RWPE2 (cell line): ENCODE data around the gene DENND1A.

ENCODE experiments used
- ATAC-seq: fragments of 200-7000 bp; cut with Tn5 transposase; 3 replicates; pipeline ENCODE4 v1.9.1; 2021; ENCODE audit warnings: low read depth
- DNase-seq: peaks from one replicate; pipeline ENCODE4 v3.0.0-alpha.2; 2020; ENCODE audit warnings: low spot score
- H3K27ac ChIP-seq: fragments of 450-650 bp; 2 replicates; pipeline ENCODE4 v1.5.1; 2017; ENCODE audit warnings: mild to moderate bottlenecking; ENCODE audit not compliant: poor library complexity, severe bottlenecking
- H3K27me3 ChIP-seq: fragments of 250-450 bp; sonication (Bioruptor Pico); 2 replicates; pipeline ENCODE4 v1.5.1; 2021; ENCODE audit warnings: mild to moderate bottlenecking, moderate library complexity; ENCODE audit not compliant: insufficient read depth, poor library complexity, severe bottlenecking
- H3K36me3 ChIP-seq: fragments of 250-450 bp; sonication (Bioruptor Pico); 2 replicates; pipeline ENCODE4 v1.5.1; 2020; ENCODE audit warnings: low read depth, mild to moderate bottlenecking, moderate library complexity
- H3K4me1 ChIP-seq: fragments of 250-450 bp; sonication (Bioruptor Pico); 2 replicates; pipeline ENCODE4 v1.5.1; 2021; ENCODE audit warnings: mild to moderate bottlenecking, moderate library complexity; ENCODE audit not compliant: insufficient read depth, poor library complexity, severe bottlenecking
- H3K4me3 ChIP-seq: fragments of 250-450 bp; sonication (Bioruptor Pico); 2 replicates; pipeline ENCODE4 v1.5.1; 2021; ENCODE audit warnings: mild to moderate bottlenecking, moderate library complexity; ENCODE audit not compliant: severe bottlenecking
- H3K9me3 ChIP-seq: fragments of 250-450 bp; sonication (Bioruptor Pico); 2 replicates; pipeline ENCODE4 v1.5.1; 2021; ENCODE audit warnings: mild to moderate bottlenecking, moderate library complexity; ENCODE audit not compliant: severe bottlenecking
- CTCF ChIP-seq: fragments of 450-650 bp; IDR thresholded peaks from one replicate; pipeline ENCODE4 v1.5.1; 2017; ENCODE audit warnings: mild to moderate bottlenecking, moderate library complexity; ENCODE audit not compliant: poor library complexity, severe bottlenecking

The DENND1A gene

GRCh38 chr9:123629531-123629930 lies 300.4 kb downstream of the DENND1A start:
- TF ChIP-seq CTCF, result no peak
- ATAC-seq (no peak), DNase-seq (no peak)
- H3K36me3 ChIP-seq, result no peaks in the 10 kb centered on the region
- no peak overlapping the region for H3K4me3 ChIP-seq
- no peaks in the 10 kb centered on the region for H3K27me3 ChIP-seq
- H3K4me1 ChIP-seq, result no peaks in the 10 kb centered on the region
- no peak overlapping the region for H3K27ac ChIP-seq
- no peaks in the 10 kb centered on the region for H3K9me3 ChIP-seq

- Histone ChIP-seq H3K36me3 (no peaks in the 10 kb centered on the region), H3K27me3 (no peaks in the 10 kb centered on the region), H3K4me1 (no peaks in the 10 kb centered on the region), H3K27ac (no peak overlapping the region), H3K4me3 (no peak overlapping the region), H3K9me3 (no peaks in the 10 kb centered on the region)
- DNase-seq, result no peak
- no peak for ATAC-seq
- TF ChIP-seq CTCF, result no peak
Observed at GRCh38 chr9:123622711-123623241, 307.1 kb downstream of the DENND1A start.

DNA sequence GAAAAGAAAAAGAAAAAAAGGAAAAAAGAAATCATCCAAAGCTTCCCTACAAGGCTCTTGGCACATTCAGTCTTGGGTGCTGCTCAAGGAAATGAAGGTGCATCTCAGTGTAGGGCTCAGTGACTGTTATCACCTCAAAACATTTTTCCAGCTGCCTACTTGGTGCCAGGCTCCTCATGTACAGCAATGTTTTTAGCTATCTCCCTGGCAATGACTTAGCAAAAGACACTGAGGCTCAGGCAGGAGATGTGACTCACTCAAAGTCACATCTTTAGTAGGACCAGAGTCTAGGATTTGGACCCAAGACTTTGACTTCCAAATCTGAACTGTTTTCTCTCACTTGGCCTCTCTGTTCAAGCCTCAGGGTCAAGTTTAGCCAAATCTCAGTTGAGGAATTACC lies 309.7 kb downstream of the DENND1A start:
- TF ChIP-seq CTCF, result no peak
- no peak overlapping the region for H3K27ac ChIP-seq
- H3K9me3 ChIP-seq, result no peaks in the 10 kb centered on the region
- H3K4me1 ChIP-seq, result no peaks in the 10 kb centered on the region
- no peaks in the 10 kb centered on the region for H3K36me3 ChIP-seq
- no peaks in the 10 kb centered on the region for H3K27me3 ChIP-seq
- H3K4me3 ChIP-seq, result no peak overlapping the region
- ATAC-seq, result no peak
- no peak for DNase-seq

- ATAC-seq (no peak), DNase-seq (no peak)
- Histone ChIP-seq H3K4me1 (no peaks in the 10 kb centered on the region), H3K36me3 (no peaks in the 10 kb centered on the region), H3K4me3 (no peak overlapping the region), H3K27me3 (no peaks in the 10 kb centered on the region), H3K27ac (no peak overlapping the region), H3K9me3 (no peaks in the 10 kb centered on the region)
- TF ChIP-seq CTCF, result no peak
Observed at GRCh38 chr9:123617952-123618678, 311.8 kb downstream of the DENND1A start.

- H3K4me1 ChIP-seq, result no peaks in the 10 kb centered on the region
- H3K27me3 ChIP-seq, result no peaks in the 10 kb centered on the region
- ATAC-seq (no peak), DNase-seq (no peak)
- H3K36me3 ChIP-seq, result no peaks in the 10 kb centered on the region
- H3K27ac ChIP-seq, result no peak overlapping the region
- H3K4me3 ChIP-seq, result no peak overlapping the region
- no peak for TF ChIP-seq CTCF
- H3K9me3 ChIP-seq, result no peaks in the 10 kb centered on the region
Observed at GRCh38 chr9:123617286-123617685, 312.6 kb downstream of the DENND1A start.
